Breast epithelium (tissue), 4 donors: ENCODE results near the gene CDK14. TPM values are rescaled to one million over a fixed set of nuclear protein-coding genes. Genes with fewer than 3 reads are reported as not detected.

ENCODE experiments used
- DNase-seq, 2 donors: peaks; one replicate each; pipeline ENCODE4 v3.0.0-alpha.2; 2019; ENCODE audit warnings: low spot score in 2 of 2
- H3K27ac ChIP-seq, 2 donors: fragments of 200-600 bp; sonication (generic) in 1 of 2; one replicate each; pipeline ENCODE4 v1.5.1; 2016 to 2019; ENCODE audit warnings: mild to moderate bottlenecking in 1 of 2
- H3K27me3 ChIP-seq, 2 donors: fragments of 200-600 bp; sonication (generic) in 1 of 2; one replicate each; pipeline versions ENCODE4 v1.5.1 to v1.6.0; 2017 to 2019; ENCODE audit warnings: control low read depth in 1 of 2, mild to moderate bottlenecking in 1 of 2
- H3K36me3 ChIP-seq: fragments of 200-600 bp; one replicate; pipeline ENCODE4 v1.5.1; 2019
- H3K4me1 ChIP-seq, 2 donors: fragments of 200-600 bp; sonication (generic); one replicate each; pipeline ENCODE4 v1.5.1; 2016 to 2019; ENCODE audit warnings: control low read depth in 1 of 2
- H3K4me3 ChIP-seq, 3 donors: fragments of 200-600 bp; sonication (generic); 1 replicate in 2 of 3; 2 replicates in 1 of 3; pipeline ENCODE4 v1.5.1; 2016 to 2019; ENCODE audit warnings: mild to moderate bottlenecking in 3 of 3, moderate library complexity in 2 of 3
- H3K9me3 ChIP-seq, 2 donors: fragments of 200-600 bp; sonication (generic) in 1 of 2; one replicate each; pipeline ENCODE4 v1.5.1; 2016 to 2019; ENCODE audit warnings: control low read depth in 1 of 2
- CTCF ChIP-seq, 3 donors: fragments of 450-650 bp; IDR thresholded peaks; one replicate each; pipeline ENCODE4 v1.5.1; 2016 to 2017; ENCODE audit warnings: antibody characterized with exemption in 3 of 3, mild to moderate bottlenecking in 3 of 3, moderate library complexity in 3 of 3
- POLR2A ChIP-seq: fragments of 450-650 bp; IDR thresholded peaks from one replicate; pipeline ENCODE4 v1.6.1; 2016; ENCODE audit warnings: antibody characterized with exemption, mild to moderate bottlenecking, moderate library complexity
- POLR2AphosphoS5 ChIP-seq, 3 donors: sonication (generic); formaldehyde crosslinking; IDR thresholded peaks; one replicate each; pipeline ENCODE4 v1.6.1; 2017; ENCODE audit warnings: antibody characterized with exemption in 3 of 3
- intact Hi-C: fragments of 100-400 bp; cut with DNase I; formaldehyde crosslinking; loops from one replicate; pipeline ENCODE4 v1.15.1; 2023; ENCODE audit warnings: low total_unique reads
- total RNA-seq, 3 donors: library from RNA; depleted of rRNA; stranded (reverse); fragments of >200 nt; gene quantifications; one replicate each; pipeline ENCODE4 v1.1.0, GENCODE V29; 2016

The CDK14 gene
- total RNA-seq, 3 donors from 2014 or later, result 16.3 to 64.7 (median 29.8) TPM

GRCh38 chr7:90680484-90680883 is 84.4 kb downstream of the CDK14 start:
- Histone ChIP-seq H3K4me1 (no peaks in the 10 kb centered on the region), H3K36me3 (no peaks in the 10 kb centered on the region), H3K9me3 (no peaks in the 10 kb centered on the region), H3K27me3 (no peaks in the 10 kb centered on the region), H3K27ac (no peak overlapping the region), H3K4me3 (no peak overlapping the region)
- no peak for TF ChIP-seq POLR2AphosphoS5 (IDR thresholded peaks at IDR 0.05)
- TF ChIP-seq POLR2A, result no peak
- TF ChIP-seq CTCF (IDR thresholded peaks at IDR 0.05), result no peak
- intact Hi-C loops, result no loop called here
- no peak for DNase-seq

- intact Hi-C loops, result no loop called here
- no peaks in the 10 kb centered on the region for H3K36me3 ChIP-seq
- H3K4me3 ChIP-seq, result no peak overlapping the region
- H3K9me3 ChIP-seq, result no peaks in the 10 kb centered on the region
- no peak for TF ChIP-seq POLR2AphosphoS5 (IDR thresholded peaks at IDR 0.05)
- no peak for TF ChIP-seq CTCF (IDR thresholded peaks at IDR 0.05)
- no peak for TF ChIP-seq POLR2A
- DNase-seq, result no peak
- no peaks in the 10 kb centered on the region for H3K4me1 ChIP-seq
- H3K27me3 ChIP-seq, result no peaks in the 10 kb centered on the region
- no peak overlapping the region for H3K27ac ChIP-seq
These were observed 85.4 kb downstream of the CDK14 start for GRCh38 chr7:90681336-90682022.

GRCh38 chr7:90686146-90686545 is 90.0 kb downstream of the CDK14 start:
- Histone ChIP-seq H3K27ac (no peak overlapping the region), H3K4me1 (no peaks in the 10 kb centered on the region), H3K9me3 (no peaks in the 10 kb centered on the region), H3K36me3 (no peaks in the 10 kb centered on the region), H3K27me3 (no peaks in the 10 kb centered on the region), H3K4me3 (no peak overlapping the region)
- TF ChIP-seq CTCF (IDR thresholded peaks at IDR 0.05) (no peak), POLR2AphosphoS5 (IDR thresholded peaks at IDR 0.05) (no peak), POLR2A (no peak)
- DNase-seq, result no peak
- intact Hi-C loops, result no loop called here

- no peaks in the 10 kb centered on the region for H3K4me1 ChIP-seq
- H3K36me3 ChIP-seq, result no peaks in the 10 kb centered on the region
- intact Hi-C loops, result no loop called here
- H3K27ac ChIP-seq, result no peak overlapping the region
- no peak overlapping the region for H3K4me3 ChIP-seq
- no peak for DNase-seq
- TF ChIP-seq CTCF (IDR thresholded peaks at IDR 0.05), result no peak
- H3K9me3 ChIP-seq, result no peaks in the 10 kb centered on the region
- H3K27me3 ChIP-seq, result no peaks in the 10 kb centered on the region
These were observed 92.7 kb downstream of the CDK14 start for GRCh38 chr7:90688810-90689209.

- H3K27ac ChIP-seq, result no peak overlapping the region
- TF ChIP-seq CTCF (IDR thresholded peaks at IDR 0.05), result no peak
- TF ChIP-seq POLR2AphosphoS5 (IDR thresholded peaks at IDR 0.05), result no peak
- no peak for TF ChIP-seq POLR2A
- DNase-seq, result no peak
- intact Hi-C loops, result no loop called here
- H3K27me3 ChIP-seq, result no peaks in the 10 kb centered on the region
- no peaks in the 10 kb centered on the region for H3K9me3 ChIP-seq
- H3K36me3 ChIP-seq, result no peaks in the 10 kb centered on the region
- H3K4me3 ChIP-seq, result no peak overlapping the region
- no peaks in the 10 kb centered on the region for H3K4me1 ChIP-seq
These were observed 93.1 kb downstream of the CDK14 start for GRCh38 chr7:90689260-90689659.
